Mesenchymal stem cell (in vitro differentiated cells and primary cell): ENCODE data around the gene ARMH3.

Source experiments
- DNase-seq: peaks from one replicate; pipeline ENCODE4 v3.0.0-alpha.2; 2013
- H2AFZ ChIP-seq: one replicate; pipeline ENCODE4 v1.6.1; 2013; ENCODE audit warnings: low read depth, mild to moderate bottlenecking, control low read depth, inconsistent platforms, low read length, moderate library complexity
- H2AK5ac ChIP-seq: 2 replicates; pipeline ENCODE4 v1.6.1; 2013; ENCODE audit warnings: low read length, moderate library complexity, mild to moderate bottlenecking, inconsistent platforms; ENCODE audit not compliant: severe bottlenecking
- H2BK120ac ChIP-seq: one replicate; pipeline ENCODE4 v1.6.1; 2013; ENCODE audit warnings: low read depth, mild to moderate bottlenecking, inconsistent platforms, low read length, moderate library complexity
- H2BK12ac ChIP-seq, 2 experiments: one replicate each; pipeline ENCODE4 v1.6.1; 2013; ENCODE audit warnings: inconsistent platforms in 2 of 2, low read length in 2 of 2, mild to moderate bottlenecking in 2 of 2, moderate library complexity in 2 of 2, control low read depth in 1 of 2
- H2BK15ac ChIP-seq: one replicate; pipeline ENCODE4 v1.6.1; 2013; ENCODE audit warnings: mild to moderate bottlenecking, low read depth, inconsistent platforms; ENCODE audit not compliant: poor library complexity, severe bottlenecking
- H2BK5ac ChIP-seq: 2 replicates; pipeline ENCODE4 v1.6.1; 2013; ENCODE audit warnings: low read depth, mild to moderate bottlenecking, low read length, control low read depth, inconsistent platforms; ENCODE audit not compliant: poor library complexity, severe bottlenecking
- H3K14ac ChIP-seq, 2 experiments: one replicate each; pipeline ENCODE4 v1.6.1; 2013; ENCODE audit warnings: inconsistent platforms in 2 of 2, low read length in 2 of 2, control low read depth in 1 of 2, mild to moderate bottlenecking in 1 of 2, moderate library complexity in 1 of 2
- H3K18ac ChIP-seq, 2 experiments: one replicate each; pipeline ENCODE4 v1.6.1; 2013; ENCODE audit warnings: inconsistent platforms in 2 of 2, low read length in 2 of 2, control low read depth in 1 of 2, low read depth in 1 of 2, mild to moderate bottlenecking in 1 of 2
- H3K23ac ChIP-seq, 2 experiments: one replicate each; pipeline ENCODE4 v1.6.1; 2013; ENCODE audit warnings: inconsistent platforms in 2 of 2, low read length in 2 of 2, mild to moderate bottlenecking in 2 of 2, moderate library complexity in 2 of 2, control low read depth in 1 of 2
- H3K27ac ChIP-seq: 2 replicates; pipeline ENCODE4 v1.5.1; 2013; ENCODE audit warnings: mild to moderate bottlenecking, moderate library complexity, low read length, control low read depth, inconsistent platforms; ENCODE audit not compliant: poor library complexity, severe bottlenecking
- H3K27me3 ChIP-seq, 2 experiments: 2 replicates each; pipeline versions ENCODE4 v1.6.1 to v1.7.0; 2013; ENCODE audit warnings: low read length in 2 of 2, mild to moderate bottlenecking in 2 of 2, moderate library complexity in 2 of 2, control low read depth in 1 of 2, inconsistent platforms in 1 of 2; ENCODE audit not compliant: control insufficient read depth in 1 of 2, insufficient read depth in 1 of 2
- H3K36me3 ChIP-seq, 2 experiments: 2 replicates each; pipeline versions ENCODE4 v1.6.1 to v1.7.0; 2013; ENCODE audit warnings: low read length in 2 of 2, control low read depth in 1 of 2, inconsistent platforms in 1 of 2, low read depth in 1 of 2, mild to moderate bottlenecking in 1 of 2; ENCODE audit not compliant: insufficient read depth in 2 of 2, control insufficient read depth in 1 of 2
- H3K4ac ChIP-seq, 2 experiments: one replicate each; pipeline ENCODE4 v1.6.1; 2013; ENCODE audit warnings: inconsistent platforms in 2 of 2, low read length in 2 of 2, mild to moderate bottlenecking in 2 of 2, moderate library complexity in 2 of 2, control low read depth in 1 of 2, low read depth in 1 of 2
- H3K4me1 ChIP-seq: 2 replicates; pipeline ENCODE4 v1.6.1; 2013; ENCODE audit warnings: low read depth, low read length, control low read depth; ENCODE audit not compliant: control insufficient read depth, insufficient read depth
- H3K4me2 ChIP-seq: 2 replicates; pipeline ENCODE4 v1.6.1; 2013; ENCODE audit warnings: low read length, mild to moderate bottlenecking, inconsistent platforms; ENCODE audit not compliant: poor library complexity, severe bottlenecking
- H3K4me3 ChIP-seq, 2 experiments: 2 replicates each; pipeline versions ENCODE4 v1.5.1 to v1.7.0; 2013; ENCODE audit warnings: low read length in 2 of 2, mild to moderate bottlenecking in 2 of 2, control low read depth in 1 of 2, low read depth in 1 of 2; ENCODE audit not compliant: insufficient read depth in 1 of 2
- H3K79me1 ChIP-seq: replicated peaks from 2 replicates; pipeline ENCODE4 v1.6.1; 2013; ENCODE audit warnings: mild to moderate bottlenecking, control low read depth, low read length, inconsistent platforms; ENCODE audit not compliant: poor library complexity, severe bottlenecking
- H3K9ac ChIP-seq: 2 replicates; pipeline ENCODE4 v1.7.0; 2013; ENCODE audit warnings: mild to moderate bottlenecking, low read length, moderate library complexity
- H3K9me3 ChIP-seq: 2 replicates; pipeline ENCODE4 v1.7.0; 2013; ENCODE audit warnings: mild to moderate bottlenecking, low read length; ENCODE audit not compliant: control insufficient read depth
- H4K8ac ChIP-seq: one replicate; pipeline ENCODE4 v1.6.1; 2013; ENCODE audit warnings: inconsistent platforms, mild to moderate bottlenecking, low read length, moderate library complexity
- H4K91ac ChIP-seq: one replicate; pipeline ENCODE4 v1.6.1; 2013; ENCODE audit warnings: mild to moderate bottlenecking, low read length, inconsistent platforms
- WGBS: methylation state at CpG from one replicate; pipeline ENCODE4 v1.1.7; 2013; ENCODE audit warnings: mixed read lengths; 5-methylcytosine and 5-hydroxymethylcytosine counted together

ARMH3 gene

DNA sequence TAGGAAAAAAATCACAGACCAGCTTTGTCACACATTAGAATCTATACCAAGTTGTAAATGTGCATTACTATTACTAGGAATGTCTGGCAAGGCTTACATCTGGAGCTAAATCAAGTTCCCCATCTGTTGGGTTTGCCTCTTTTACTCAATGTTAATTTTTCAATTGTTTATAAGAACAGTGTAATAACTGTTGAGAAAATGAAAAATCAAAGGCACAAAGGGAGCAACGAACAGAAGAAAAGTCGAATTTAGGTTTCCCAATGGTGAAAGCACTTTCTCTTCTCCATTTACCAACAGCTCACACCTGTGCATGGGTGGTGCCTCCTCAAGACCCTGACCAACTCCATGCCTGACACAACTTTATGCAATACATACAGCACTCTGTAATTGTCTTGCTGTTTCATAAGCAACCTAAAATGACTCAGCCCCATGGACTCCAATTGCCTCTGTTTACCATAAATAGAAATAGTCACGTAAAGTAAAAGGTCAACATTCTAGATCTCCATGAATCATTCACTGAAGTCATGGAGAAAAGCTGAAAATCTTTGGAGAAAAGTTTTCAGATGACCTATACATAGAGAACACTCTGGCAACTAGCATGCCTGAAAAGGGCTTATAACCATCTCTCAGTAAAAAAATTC lies 116.8 kb downstream of the ARMH3 start:
- peak overlapping the region; percentile 78 for H3K9ac ChIP-seq
- WGBS = 42% methylated on average over 3 of the region's 3 CpGs
- no peaks in the 10 kb centered on the region for H3K9me3 ChIP-seq
- peak; percentile 91 for DNase-seq
- no peak overlapping the region for H4K91ac ChIP-seq
- H3K79me1 ChIP-seq = peaks cover 8% of the 10 kb centered on the region
- no peak overlapping the region for H3K18ac ChIP-seq
- peak overlapping the region; percentile 91 for H3K27ac ChIP-seq
- no peak overlapping the region for H3K4me2 ChIP-seq
- H2AK5ac ChIP-seq = no peak overlapping the region
- no peak overlapping the region for H4K8ac ChIP-seq
- no peak overlapping the region for H2BK15ac ChIP-seq
- H3K4me1 ChIP-seq = peaks cover 17% of the 10 kb centered on the region
- H2BK120ac ChIP-seq = no peak overlapping the region
- no peaks in the 10 kb centered on the region for H3K36me3 ChIP-seq
- no peak overlapping the region for H3K4ac ChIP-seq
- no peak overlapping the region for H3K14ac ChIP-seq
- no peak overlapping the region for H2BK12ac ChIP-seq
- peak overlapping the region in 1 of 2 experiments; percentile 34 for H3K4me3 ChIP-seq
- no peaks in the 10 kb centered on the region for H3K27me3 ChIP-seq
- H2BK5ac ChIP-seq = no peak overlapping the region
- H2AFZ ChIP-seq = no peak overlapping the region
- H3K23ac ChIP-seq = no peak overlapping the region

DNA sequence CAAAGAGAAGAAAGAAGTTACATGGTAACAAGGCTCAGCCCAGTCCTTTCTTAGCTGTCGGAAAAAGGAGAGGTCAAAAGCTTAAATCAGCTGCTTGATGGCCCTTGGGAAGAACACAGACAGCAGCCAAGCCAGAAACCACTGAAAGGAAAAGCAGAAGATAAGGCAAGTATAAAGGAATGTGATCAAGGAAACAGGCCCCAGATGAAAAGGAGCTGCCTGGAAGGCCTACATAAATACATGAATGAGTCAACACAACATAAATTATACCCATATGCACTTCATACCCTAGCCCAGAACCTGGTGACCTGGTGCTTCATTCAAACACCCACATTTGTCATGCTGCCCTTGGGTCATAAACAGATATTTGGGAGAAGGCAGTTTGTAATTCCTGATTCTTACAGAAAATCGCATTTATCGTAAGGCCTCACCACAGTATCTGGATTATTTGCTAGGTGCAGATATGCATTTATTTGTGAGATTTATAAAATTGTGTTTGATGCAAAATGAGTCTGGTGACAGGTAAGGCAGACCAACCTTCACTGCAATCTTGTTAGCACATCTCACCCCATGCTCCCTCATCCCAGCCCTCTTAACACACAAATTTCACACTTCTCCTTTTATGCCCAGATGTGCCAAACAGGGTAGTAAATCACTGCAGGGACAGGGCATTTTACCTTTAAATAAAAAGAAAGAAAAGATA lies 117.5 kb downstream of the ARMH3 start:
- H2BK15ac ChIP-seq = no peak overlapping the region
- no peak overlapping the region for H3K18ac ChIP-seq
- peaks cover 8% of the 10 kb centered on the region for H3K79me1 ChIP-seq
- H3K4me2 ChIP-seq = no peak overlapping the region
- no peaks in the 10 kb centered on the region for H3K27me3 ChIP-seq
- H2AK5ac ChIP-seq = peak overlapping the region; percentile 79
- no peak overlapping the region for H3K23ac ChIP-seq
- peak overlapping the region; percentile 77 for H2BK5ac ChIP-seq
- H3K4me1 ChIP-seq = peaks cover 19% of the 10 kb centered on the region
- H3K36me3 ChIP-seq = no peaks in the 10 kb centered on the region
- H3K14ac ChIP-seq = no peak overlapping the region
- peak overlapping the region; percentile 91 for H3K27ac ChIP-seq
- 30% methylated on average over 2 of the region's 3 CpGs for WGBS
- no peak overlapping the region for H2AFZ ChIP-seq
- H4K91ac ChIP-seq = no peak overlapping the region
- DNase-seq = peak; percentile 86
- no peak overlapping the region for H2BK120ac ChIP-seq
- H3K9ac ChIP-seq = peak overlapping the region; percentile 56
- H2BK12ac ChIP-seq = no peak overlapping the region
- peak overlapping the region in 1 of 2 experiments; percentile 48 for H3K4me3 ChIP-seq
- H3K4ac ChIP-seq = no peak overlapping the region
- no peak overlapping the region for H4K8ac ChIP-seq
- H3K9me3 ChIP-seq = no peaks in the 10 kb centered on the region

DNA sequence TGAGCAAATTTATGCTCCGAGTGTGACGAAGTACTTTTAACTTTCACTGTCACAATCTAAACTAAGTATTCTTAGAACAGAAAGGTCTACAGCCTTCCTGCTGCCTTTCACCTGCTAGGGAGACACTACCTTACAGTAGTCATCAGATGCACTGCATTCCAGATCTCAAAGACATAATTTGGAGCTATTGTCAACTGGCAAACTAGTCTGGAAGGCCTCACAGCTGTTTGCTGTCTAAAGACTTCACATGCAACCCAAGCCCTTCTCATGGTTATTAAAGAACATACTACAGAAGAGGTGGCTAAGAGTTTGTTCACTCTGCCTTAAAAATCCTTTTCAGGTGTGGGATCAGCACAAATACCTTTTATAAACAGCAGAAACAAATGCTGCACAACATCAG lies 120.5 kb downstream of the ARMH3 start:
- Histone ChIP-seq H3K23ac (no peak overlapping the region), H3K14ac (no peak overlapping the region), H3K9ac (no peak overlapping the region), H3K4ac (no peak overlapping the region), H2BK120ac (no peak overlapping the region), H3K27ac (no peak overlapping the region), H3K4me1 (peaks cover 13% of the 10 kb centered on the region), H2BK15ac (no peak overlapping the region), H3K79me1 (peaks cover under 1% of the 10 kb centered on the region), H2BK12ac (no peak overlapping the region), H2AK5ac (no peak overlapping the region), H3K4me3 (no peak overlapping the region), H3K27me3 (no peaks in the 10 kb centered on the region), H2AFZ (no peak overlapping the region), H3K9me3 (no peaks in the 10 kb centered on the region), H2BK5ac (no peak overlapping the region), H3K4me2 (no peak overlapping the region), H3K18ac (no peak overlapping the region), H4K91ac (no peak overlapping the region), H3K36me3 (no peaks in the 10 kb centered on the region), H4K8ac (no peak overlapping the region)
- DNase-seq = peak; percentile 29
- 36% methylated on average over 2 of the region's 2 CpGs for WGBS

DNA sequence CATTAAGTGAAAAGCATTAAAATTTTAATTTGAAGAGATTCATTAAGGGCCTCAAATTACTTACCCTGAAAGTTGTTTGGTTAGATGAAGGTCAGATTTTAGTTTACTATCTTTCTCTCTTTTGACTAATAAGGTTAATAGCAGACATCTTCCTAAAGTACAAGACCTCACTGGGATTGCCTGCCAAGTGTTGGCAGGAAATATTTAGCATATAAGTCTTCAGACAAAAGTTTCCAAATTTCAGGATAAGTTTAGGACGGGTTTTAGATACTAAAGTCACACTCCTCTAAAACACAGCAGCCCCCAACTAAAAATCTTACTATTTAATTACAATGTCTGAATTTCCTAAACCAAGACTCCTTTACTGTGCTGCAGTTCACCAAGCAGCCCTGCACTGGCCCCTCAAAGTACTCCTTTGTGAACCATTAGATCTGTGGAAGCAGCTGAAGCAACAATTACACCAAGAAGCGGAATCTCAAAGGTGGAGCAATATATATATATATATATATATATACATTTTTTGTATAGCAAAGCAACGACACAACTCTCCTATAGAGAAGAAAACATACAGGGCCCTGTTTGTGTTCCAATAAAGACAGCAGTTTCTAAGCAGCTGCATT lies 121.2 kb downstream of the ARMH3 start:
- Histone ChIP-seq H3K4me2 (no peak overlapping the region), H3K4me1 (peaks cover 13% of the 10 kb centered on the region), H3K9me3 (no peaks in the 10 kb centered on the region), H3K36me3 (no peaks in the 10 kb centered on the region), H4K91ac (no peak overlapping the region), H3K23ac (no peak overlapping the region), H3K9ac (no peak overlapping the region), H3K27ac (peak overlapping the region; percentile 53), H2AK5ac (no peak overlapping the region), H3K27me3 (no peaks in the 10 kb centered on the region), H2BK120ac (no peak overlapping the region), H2AFZ (no peak overlapping the region), H3K4me3 (no peak overlapping the region), H3K18ac (no peak overlapping the region), H2BK5ac (no peak overlapping the region), H3K14ac (no peak overlapping the region), H2BK12ac (no peak overlapping the region), H2BK15ac (no peak overlapping the region), H4K8ac (no peak overlapping the region), H3K79me1 (peaks cover 1% of the 10 kb centered on the region), H3K4ac (no peak overlapping the region)
- DNase-seq = no peak
- WGBS = 83% methylated on average over 1 of the region's 3 CpGs
